ENCODE results near the gene RTL1. TPM values are rescaled to one million over a fixed set of nuclear protein-coding genes. Genes with fewer than 3 reads are reported as not detected.
A peak's percentile ranks its signal among the peaks of the same experiment; 100 is the strongest.

RTL1 gene
- total RNA-seq, 1 donor from 2014 or later: not detected

DNA sequence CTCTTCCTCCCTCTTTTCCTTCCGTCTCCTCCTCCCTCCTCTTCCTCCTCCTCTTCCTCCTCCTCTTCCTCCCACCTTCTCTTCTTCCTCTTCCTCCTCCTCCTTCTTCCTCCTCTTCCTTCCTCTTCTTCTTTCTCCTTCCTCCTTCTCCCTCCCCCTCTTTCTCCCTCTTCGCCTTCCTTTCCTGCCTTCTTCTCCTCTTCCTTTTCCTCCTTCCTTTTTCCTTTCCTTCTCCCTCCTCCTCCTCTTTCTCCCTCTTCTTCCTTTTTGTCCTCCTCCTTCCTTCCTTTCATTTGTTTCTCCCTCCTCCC lies 41.6 kb downstream of the RTL1 start:
- Histone ChIP-seq H3K4me3 (no peak overlapping the region), H3K27ac (replicated peaks) (no peak overlapping the region), H3K4me1 (no peaks in the 10 kb centered on the region), H3K36me3 (no peaks in the 10 kb centered on the region), H3K9me3 (replicated peaks) (no peaks in the 10 kb centered on the region), H3K27me3 (ENCODE audit: low read depth) (peaks cover 56% of the 10 kb centered on the region)
- TF ChIP-seq, protein P1, sequence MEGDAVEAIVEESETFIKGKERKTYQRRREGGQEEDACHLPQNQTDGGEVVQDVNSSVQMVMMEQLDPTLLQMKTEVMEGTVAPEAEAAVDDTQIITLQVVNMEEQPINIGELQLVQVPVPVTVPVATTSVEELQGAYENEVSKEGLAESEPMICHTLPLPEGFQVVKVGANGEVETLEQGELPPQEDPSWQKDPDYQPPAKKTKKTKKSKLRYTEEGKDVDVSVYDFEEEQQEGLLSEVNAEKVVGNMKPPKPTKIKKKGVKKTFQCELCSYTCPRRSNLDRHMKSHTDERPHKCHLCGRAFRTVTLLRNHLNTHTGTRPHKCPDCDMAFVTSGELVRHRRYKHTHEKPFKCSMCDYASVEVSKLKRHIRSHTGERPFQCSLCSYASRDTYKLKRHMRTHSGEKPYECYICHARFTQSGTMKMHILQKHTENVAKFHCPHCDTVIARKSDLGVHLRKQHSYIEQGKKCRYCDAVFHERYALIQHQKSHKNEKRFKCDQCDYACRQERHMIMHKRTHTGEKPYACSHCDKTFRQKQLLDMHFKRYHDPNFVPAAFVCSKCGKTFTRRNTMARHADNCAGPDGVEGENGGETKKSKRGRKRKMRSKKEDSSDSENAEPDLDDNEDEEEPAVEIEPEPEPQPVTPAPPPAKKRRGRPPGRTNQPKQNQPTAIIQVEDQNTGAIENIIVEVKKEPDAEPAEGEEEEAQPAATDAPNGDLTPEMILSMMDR (IDR thresholded peaks at IDR 0.05; ENCODE audit: borderline replicate concordance): no peak
- DNase-seq: no peak
- intact Hi-C loops (cut with micrococcal nuclease): no loop called here

- intact Hi-C loops (cut with micrococcal nuclease): no loop called here
- Histone ChIP-seq H3K9me3 (replicated peaks) (no peaks in the 10 kb centered on the region), H3K36me3 (no peaks in the 10 kb centered on the region), H3K27ac (replicated peaks) (no peak overlapping the region), H3K27me3 (ENCODE audit: low read depth) (peaks cover 54% of the 10 kb centered on the region), H3K4me1 (no peaks in the 10 kb centered on the region), H3K4me3 (no peak overlapping the region)
- DNase-seq: peak; percentile 2
- TF ChIP-seq, protein P1 (IDR thresholded peaks at IDR 0.05; ENCODE audit: borderline replicate concordance): no peak
Measured at GRCh38 chr14:100861188-100861936, 42.2 kb downstream of the RTL1 start.

DNA sequence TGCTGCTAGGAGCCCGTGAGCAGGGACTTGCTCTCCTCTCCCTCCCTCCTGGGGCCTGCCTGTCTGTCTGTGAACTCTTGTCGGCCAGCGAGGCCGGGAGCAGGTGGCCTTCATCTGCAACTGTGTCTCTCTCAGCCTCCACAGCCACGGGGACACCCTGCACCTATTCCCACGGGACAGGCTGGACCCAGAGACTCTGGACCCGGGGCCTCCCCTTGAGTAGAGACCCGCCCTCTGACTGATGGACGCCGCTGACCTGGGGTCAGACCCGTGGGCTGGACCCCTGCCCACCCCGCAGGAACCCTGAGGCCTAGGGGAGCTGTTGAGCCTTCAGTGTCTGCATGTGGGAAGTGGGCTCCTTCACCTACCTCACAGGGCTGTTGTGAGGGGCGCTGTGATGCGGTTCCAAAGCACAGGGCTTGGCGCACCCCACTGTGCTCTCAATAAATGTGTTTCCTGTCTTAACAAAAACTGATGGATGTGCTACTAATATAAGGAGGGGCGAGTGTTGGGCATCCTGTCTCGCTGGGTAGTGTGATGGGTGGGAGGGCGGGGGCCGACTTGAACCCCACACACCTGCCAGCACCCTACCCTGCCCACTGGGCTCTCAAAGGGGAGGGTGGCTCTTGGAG lies 42.9 kb downstream of the RTL1 start:
- Histone ChIP-seq H3K9me3 (replicated peaks) (no peaks in the 10 kb centered on the region), H3K27me3 (ENCODE audit: low read depth) (peaks cover 58% of the 10 kb centered on the region), H3K27ac (replicated peaks) (no peak overlapping the region), H3K4me3 (no peak overlapping the region), H3K36me3 (no peaks in the 10 kb centered on the region), H3K4me1 (no peaks in the 10 kb centered on the region)
- DNase-seq: peak; percentile 7
- TF ChIP-seq, protein P1 (IDR thresholded peaks at IDR 0.05; ENCODE audit: borderline replicate concordance): no peak
- intact Hi-C loops (cut with micrococcal nuclease): no loop called here

DNA sequence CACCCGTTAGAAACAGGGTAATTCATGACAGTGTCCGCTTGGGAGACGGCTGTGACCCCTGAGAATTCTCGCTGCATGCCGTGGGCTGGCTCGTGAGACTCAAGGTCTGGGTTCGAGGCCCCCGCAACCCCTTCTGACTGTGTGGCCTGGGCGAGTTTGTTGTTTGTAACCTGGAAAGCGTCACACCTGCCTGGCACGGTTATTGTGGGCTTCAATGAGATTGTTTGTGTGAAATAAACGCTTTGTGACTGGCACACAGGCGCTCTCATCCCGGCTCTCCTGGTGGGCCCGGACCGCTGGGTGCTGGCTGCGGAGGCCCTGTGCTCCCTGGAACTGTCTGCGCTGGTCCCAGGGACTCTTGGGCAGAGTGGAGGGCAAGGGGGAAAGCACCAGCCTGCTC lies 43.7 kb downstream of the RTL1 start:
- intact Hi-C loops (cut with micrococcal nuclease): no loop called here
- no peaks in the 10 kb centered on the region for H3K4me1 ChIP-seq
- TF ChIP-seq, protein P1 (IDR thresholded peaks at IDR 0.05; ENCODE audit: borderline replicate concordance): no peak
- no peaks in the 10 kb centered on the region for H3K9me3 ChIP-seq (replicated peaks)
- no peak overlapping the region for H3K27ac ChIP-seq (replicated peaks)
- no peaks in the 10 kb centered on the region for H3K36me3 ChIP-seq
- H3K4me3 ChIP-seq: no peak overlapping the region
- no peak for DNase-seq
- peaks cover 63% of the 10 kb centered on the region for H3K27me3 ChIP-seq (ENCODE audit: low read depth)

- Histone ChIP-seq H3K4me3 (no peak overlapping the region), H3K4me1 (no peaks in the 10 kb centered on the region), H3K27ac (replicated peaks) (no peak overlapping the region), H3K36me3 (no peaks in the 10 kb centered on the region), H3K9me3 (replicated peaks) (no peaks in the 10 kb centered on the region), H3K27me3 (ENCODE audit: low read depth) (peaks cover 63% of the 10 kb centered on the region)
- intact Hi-C loops (cut with micrococcal nuclease): no loop called here
- DNase-seq: no peak
- TF ChIP-seq, protein P1 (IDR thresholded peaks at IDR 0.05; ENCODE audit: borderline replicate concordance): no peak
Measured at GRCh38 chr14:100858838-100859220, 44.7 kb downstream of the RTL1 start.

Data from left ventricle myocardium inferior (tissue), 1 donor.